NOMO-1 treated with dmso at 0.1 percent for 144 hours (cell line): ENCODE data around the gene SPANXD.
"Not testable (repeated sequence)": the region's sequence is repeated elsewhere in the genome, so short reads cannot be mapped to it uniquely, and the experiment has no call there.

Experiments
- DNase-seq: peaks from one replicate; lab custom pipeline; 2025; ENCODE audit not compliant: unreplicated experiment; lab: John Stamatoyannopoulos, UW

SPANXD gene

GRCh38 chrX:141698639-141699038, at the start of gene SPANXD:
TSS of gene SPANXD (minus strand) at chrX:141698739. CDS start at chrX:141698405, 334 bp downstream.
- not testable (repeated sequence) for DNase-seq

GRCh38 chrX:141742666-141743065, 44.1 kb upstream of the SPANXD start:
- no peak for DNase-seq

GRCh38 chrX:141736656-141737055, 38.1 kb upstream of the SPANXD start:
- no peak for DNase-seq

- no peak for DNase-seq
Observed at GRCh38 chrX:141733371-141733770, 34.8 kb upstream of the SPANXD start.

- DNase-seq = no peak
Observed at GRCh38 chrX:141732031-141732430, 33.5 kb upstream of the SPANXD start.

GRCh38 chrX:141724186-141724585, 25.6 kb upstream of the SPANXD start:
- no peak for DNase-seq

- no peak for DNase-seq
Observed at GRCh38 chrX:141714680-141715079, 16.1 kb upstream of the SPANXD start.

- no peak for DNase-seq
Observed at GRCh38 chrX:141701072-141701471, 2.5 kb upstream of the SPANXD start.

GRCh38 chrX:141673946-141674345, 24.6 kb downstream of the SPANXD start:
- no peak for DNase-seq

GRCh38 chrX:141669689-141670088, 28.9 kb downstream of the SPANXD start:
- no peak for DNase-seq

- no peak for DNase-seq
Observed at GRCh38 chrX:141668371-141668770, 30.2 kb downstream of the SPANXD start.

- DNase-seq = no peak
Observed at GRCh38 chrX:141662781-141663180, 35.8 kb downstream of the SPANXD start.

- DNase-seq = no peak
Observed at GRCh38 chrX:141652286-141652685, 46.3 kb downstream of the SPANXD start.
